BE2C (cell line): ENCODE data around the gene MEGF8.

Experiments
- DNase-seq: peaks from one replicate; pipeline ENCODE4 v3.0.0-alpha.2; 2020
- H3K27me3 ChIP-seq: fragments of 250-450 bp; sonication (Bioruptor Pico); 2 replicates; pipeline ENCODE4 v1.5.1; 2020; ENCODE audit warnings: mild to moderate bottlenecking
- H3K36me3 ChIP-seq: fragments of 250-450 bp; sonication (Bioruptor Pico); 2 replicates; pipeline ENCODE4 v1.5.1; 2020; ENCODE audit warnings: mild to moderate bottlenecking
- H3K4me1 ChIP-seq: fragments of 250-450 bp; sonication (Bioruptor Pico); 2 replicates; pipeline ENCODE4 v1.5.1; 2020
- H3K4me3 ChIP-seq: 2 replicates; pipeline ENCODE4 v1.5.1; 2011; ENCODE audit warnings: low read depth, low read length
- H3K9me3 ChIP-seq: fragments of 250-450 bp; sonication (Bioruptor Pico); 2 replicates; pipeline ENCODE4 v1.5.1; 2020
- TF ChIP-seq, protein P1 (sequence below): IDR thresholded peaks from 2 replicates; pipeline ENCODE4 v1.5.1; 2012; ENCODE audit warnings: mild to moderate bottlenecking, low read depth, low read length

MEGF8 gene

GRCh38 chr19:42292042-42292960, 33.1 kb upstream of the MEGF8 start:
- no peak overlapping the region for H3K4me3 ChIP-seq
- TF ChIP-seq, protein P1, sequence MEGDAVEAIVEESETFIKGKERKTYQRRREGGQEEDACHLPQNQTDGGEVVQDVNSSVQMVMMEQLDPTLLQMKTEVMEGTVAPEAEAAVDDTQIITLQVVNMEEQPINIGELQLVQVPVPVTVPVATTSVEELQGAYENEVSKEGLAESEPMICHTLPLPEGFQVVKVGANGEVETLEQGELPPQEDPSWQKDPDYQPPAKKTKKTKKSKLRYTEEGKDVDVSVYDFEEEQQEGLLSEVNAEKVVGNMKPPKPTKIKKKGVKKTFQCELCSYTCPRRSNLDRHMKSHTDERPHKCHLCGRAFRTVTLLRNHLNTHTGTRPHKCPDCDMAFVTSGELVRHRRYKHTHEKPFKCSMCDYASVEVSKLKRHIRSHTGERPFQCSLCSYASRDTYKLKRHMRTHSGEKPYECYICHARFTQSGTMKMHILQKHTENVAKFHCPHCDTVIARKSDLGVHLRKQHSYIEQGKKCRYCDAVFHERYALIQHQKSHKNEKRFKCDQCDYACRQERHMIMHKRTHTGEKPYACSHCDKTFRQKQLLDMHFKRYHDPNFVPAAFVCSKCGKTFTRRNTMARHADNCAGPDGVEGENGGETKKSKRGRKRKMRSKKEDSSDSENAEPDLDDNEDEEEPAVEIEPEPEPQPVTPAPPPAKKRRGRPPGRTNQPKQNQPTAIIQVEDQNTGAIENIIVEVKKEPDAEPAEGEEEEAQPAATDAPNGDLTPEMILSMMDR: no peak
- H3K36me3 ChIP-seq: peaks cover 81% of the 10 kb centered on the region
- H3K9me3 ChIP-seq: no peaks in the 10 kb centered on the region
- no peak for DNase-seq
- H3K4me1 ChIP-seq: 0 out of 2 replicates have a peak, but pooled peaks cover 2% of the 10 kb centered on the region
- H3K27me3 ChIP-seq: no peaks in the 10 kb centered on the region

DNA sequence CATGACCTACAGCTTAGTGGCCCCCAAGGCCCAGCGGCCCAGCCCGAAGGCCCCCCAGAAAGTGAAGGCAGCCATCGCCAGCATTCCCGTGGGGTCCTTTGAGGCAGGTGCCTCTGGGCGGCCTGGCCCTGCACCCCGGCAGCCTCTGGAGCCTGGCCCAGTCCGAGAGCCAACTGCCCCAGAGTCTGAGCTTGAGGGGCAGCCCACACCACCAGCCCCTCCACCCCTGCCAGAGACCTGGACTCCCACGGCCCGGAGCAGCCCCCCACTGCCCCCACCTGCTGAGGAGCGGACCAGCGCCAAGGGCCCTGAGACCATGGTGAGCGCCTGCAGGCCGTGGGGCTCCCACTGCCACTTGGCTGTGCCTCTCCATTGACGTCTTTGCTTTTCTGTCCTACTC, 32.5 kb upstream of the MEGF8 start:
- no peak overlapping the region for H3K4me3 ChIP-seq
- peaks cover 74% of the 10 kb centered on the region for H3K36me3 ChIP-seq
- H3K9me3 ChIP-seq: no peaks in the 10 kb centered on the region

GRCh38 chr19:42293540-42293939, 31.9 kb upstream of the MEGF8 start:
- peaks cover 69% of the 10 kb centered on the region for H3K36me3 ChIP-seq
- no peak overlapping the region for H3K4me3 ChIP-seq
- no peaks in the 10 kb centered on the region for H3K27me3 ChIP-seq
- H3K4me1 ChIP-seq: no peaks in the 10 kb centered on the region
- H3K9me3 ChIP-seq: no peaks in the 10 kb centered on the region
- TF ChIP-seq, protein P1: no peak
- DNase-seq: no peak

More for the DNA sequence above, 32.5 kb upstream of the MEGF8 start:
- TF ChIP-seq, protein P1: no peak
- H3K4me1 ChIP-seq: no peaks in the 10 kb centered on the region
- DNase-seq: no peak
- H3K27me3 ChIP-seq: no peaks in the 10 kb centered on the region

DNA sequence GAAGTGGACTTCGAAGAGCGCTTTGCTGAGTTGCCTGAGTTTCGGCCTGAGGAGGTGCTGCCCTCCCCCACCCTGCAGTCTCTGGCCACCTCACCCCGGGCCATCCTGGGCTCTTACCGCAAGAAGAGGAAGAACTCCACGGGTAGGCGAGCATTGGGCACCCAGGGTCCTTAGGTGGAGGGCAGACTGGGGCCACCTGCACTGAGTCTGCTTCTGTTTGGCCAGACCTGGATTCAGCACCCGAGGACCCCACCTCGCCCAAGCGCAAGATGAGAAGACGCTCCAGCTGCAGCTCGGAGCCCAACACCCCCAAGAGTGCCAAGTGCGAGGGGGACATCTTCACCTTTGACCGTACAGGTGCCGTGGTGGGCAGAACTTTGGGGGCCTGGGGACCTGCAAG, 31.5 kb upstream of the MEGF8 start:
- Histone ChIP-seq H3K27me3 (no peaks in the 10 kb centered on the region), H3K4me1 (no peaks in the 10 kb centered on the region), H3K4me3 (no peak overlapping the region), H3K36me3 (peaks cover 66% of the 10 kb centered on the region), H3K9me3 (no peaks in the 10 kb centered on the region)
- TF ChIP-seq, protein P1: no peak
- DNase-seq: no peak

GRCh38 chr19:42294471-42295137, 30.8 kb upstream of the MEGF8 start:
- TF ChIP-seq, protein P1: no peak
- H3K36me3 ChIP-seq: peaks cover 59% of the 10 kb centered on the region
- no peaks in the 10 kb centered on the region for H3K9me3 ChIP-seq
- DNase-seq: no peak
- H3K4me1 ChIP-seq: no peaks in the 10 kb centered on the region
- H3K4me3 ChIP-seq: no peak overlapping the region
- no peaks in the 10 kb centered on the region for H3K27me3 ChIP-seq

GRCh38 chr19:42295342-42295741, 30.1 kb upstream of the MEGF8 start:
- Histone ChIP-seq H3K4me1 (no peaks in the 10 kb centered on the region), H3K9me3 (no peaks in the 10 kb centered on the region), H3K27me3 (no peaks in the 10 kb centered on the region), H3K36me3 (peaks cover 52% of the 10 kb centered on the region), H3K4me3 (no peak overlapping the region)
- no peak for DNase-seq
- TF ChIP-seq, protein P1: no peak
